Fibroblast of lung (primary cell): ENCODE measurements around the gene SERTAD1.

Experiments used
- CTCF ChIP-seq, 2 donors: IDR thresholded peaks in 1 of 2; conservative IDR thresholded peaks in 1 of 2; 1 replicate in 1 of 2; 2 replicates in 1 of 2; pipeline ENCODE4 v1.5.1; 2011 to 2012; ENCODE audit warnings: low read length in 2 of 2, control low read depth in 1 of 2, inconsistent platforms in 1 of 2, low read depth in 1 of 2, mild to moderate bottlenecking in 1 of 2
- EZH2 ChIP-seq: IDR thresholded peaks from 2 replicates; pipeline ENCODE4 v1.5.1; 2012; ENCODE audit warnings: low read length, control low read depth, mild to moderate bottlenecking; ENCODE audit errors: missing control alignments

GRCh38 chr19:40423938-40424337 lies 1.9 kb downstream of the SERTAD1 start:
- TF ChIP-seq CTCF (conservative IDR thresholded peaks at IDR 0.05 in 1 of 2, IDR thresholded peaks at IDR 0.05 in 1 of 2; ENCODE audit: low read depth in 1 of 2, low read length in 2 of 2) (no peak), EZH2 (no peak)
